RPMI7951 (cell line): Measurements from ENCODE around the gene DDX41. TPM values are rescaled to one million over a fixed set of nuclear protein-coding genes. Genes with fewer than 3 reads are reported as not detected.

Source experiments
- DNase-seq: peaks from one replicate; pipeline ENCODE4 v3.0.0-alpha.2; 2012; ENCODE audit warnings: low read depth
- total RNA-seq: library from RNA; depleted of rRNA; stranded (reverse); fragments of >200 nt; shearing (Covaris generic); gene quantifications from 2 replicates; pipeline ENCODE4 v1.2.3, GENCODE V29; 2014; rRNA removed

The DDX41 gene
- total RNA-seq, 1 experiment from 2014 or later: 87.6 TPM

DNA sequence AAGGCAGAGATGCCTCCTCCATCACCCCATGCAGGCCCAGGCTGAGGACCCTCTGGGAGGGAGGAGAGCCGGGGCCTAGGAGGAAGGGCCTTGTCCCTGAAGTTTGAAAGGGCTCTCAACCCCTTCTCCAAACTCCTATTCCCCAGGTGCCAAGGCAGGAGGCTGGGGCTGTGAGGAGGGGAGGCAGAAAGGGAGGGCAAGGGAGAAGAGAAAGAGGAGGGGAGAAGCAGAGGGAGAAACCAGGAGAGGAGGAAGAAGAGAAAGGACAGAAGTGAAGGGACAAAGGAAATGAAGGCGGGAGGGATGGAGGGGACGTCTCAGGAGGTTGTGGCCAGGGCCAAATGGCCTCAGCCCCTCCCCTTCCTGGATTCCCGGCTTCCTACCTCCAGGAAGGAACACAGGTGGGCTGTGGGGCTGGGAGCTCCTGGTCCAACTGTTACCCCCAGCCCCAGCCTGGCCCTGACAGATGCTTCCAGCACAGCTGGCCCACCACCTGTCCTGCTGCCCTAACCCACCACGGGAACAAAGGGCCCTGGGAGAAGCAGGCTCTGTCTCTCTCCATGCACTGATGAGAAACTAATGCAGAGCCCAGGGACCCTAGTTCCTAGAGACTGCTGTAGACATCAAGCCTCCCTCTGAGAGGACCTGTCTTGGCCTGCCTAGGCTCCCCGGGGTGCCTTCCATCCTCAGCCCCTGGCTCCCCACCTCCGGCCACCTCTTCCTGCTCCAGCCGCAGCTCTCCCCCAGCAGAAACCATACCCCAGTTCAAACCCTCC, 46.8 kb downstream of the DDX41 start:
- no peak for DNase-seq

DNA sequence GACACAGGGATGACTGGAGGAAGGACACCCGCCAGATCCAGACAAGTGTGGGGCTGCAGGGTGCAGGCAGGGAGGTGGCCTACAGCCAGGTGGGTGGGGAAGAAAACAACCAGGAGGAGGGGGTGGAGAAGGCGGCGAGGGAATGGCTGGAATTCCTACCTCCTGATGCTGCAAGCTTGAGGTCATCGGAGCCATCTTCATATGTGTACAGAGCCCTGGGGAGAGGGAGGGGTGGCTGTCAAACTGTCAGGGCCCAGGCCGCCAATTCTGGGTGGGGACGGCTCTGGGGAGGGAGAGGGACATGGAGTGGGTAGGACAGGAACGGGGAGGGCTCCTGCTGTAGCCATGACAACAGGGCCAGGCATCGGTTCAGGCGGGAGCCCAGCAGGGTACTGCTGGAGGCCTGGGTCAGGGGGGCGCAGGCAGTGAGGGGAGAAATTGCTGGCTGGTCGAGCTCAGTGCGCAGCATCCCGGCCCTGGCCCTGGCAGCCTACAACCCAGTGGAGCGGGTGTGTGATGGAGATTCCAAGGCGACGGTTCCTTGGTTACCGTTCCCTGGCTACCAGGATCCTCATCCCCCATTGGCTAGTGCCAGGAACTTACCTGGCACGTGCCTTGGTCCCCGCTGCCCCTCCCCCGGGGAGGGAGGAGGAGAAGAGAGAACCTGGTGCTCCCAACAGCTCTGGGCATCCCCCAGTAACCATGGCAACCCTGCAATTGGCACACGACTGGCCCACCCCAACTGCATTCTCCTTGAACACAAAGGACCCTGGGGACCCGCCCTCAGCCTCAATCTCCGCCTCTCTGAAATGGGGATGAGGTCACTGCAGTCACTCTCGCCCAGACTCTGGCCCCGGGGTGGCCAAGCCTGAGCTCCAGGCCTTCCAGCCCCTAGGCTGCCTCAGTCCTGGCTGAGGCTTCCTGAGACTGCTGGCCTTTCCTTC, 47.8 kb downstream of the DDX41 start:
- DNase-seq: no peak

DNA sequence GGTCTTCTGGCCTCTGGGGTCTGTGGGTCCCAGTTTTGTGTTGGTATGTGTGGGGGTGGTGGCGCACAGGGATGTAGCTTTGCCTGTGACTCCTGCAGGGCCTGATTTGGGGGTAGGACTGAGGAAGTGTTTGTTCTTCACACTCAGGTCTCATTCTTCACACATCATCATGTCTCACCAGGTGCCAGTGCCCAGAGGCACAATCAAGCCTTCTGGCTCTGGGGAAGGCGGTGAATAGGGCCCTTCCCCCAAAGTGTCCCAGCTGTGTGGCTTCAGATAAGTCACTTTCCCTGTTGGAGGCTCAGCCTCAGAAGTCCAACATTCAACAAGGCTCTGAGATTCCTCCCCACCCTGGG, 48.5 kb downstream of the DDX41 start:
- no peak for DNase-seq

DNA sequence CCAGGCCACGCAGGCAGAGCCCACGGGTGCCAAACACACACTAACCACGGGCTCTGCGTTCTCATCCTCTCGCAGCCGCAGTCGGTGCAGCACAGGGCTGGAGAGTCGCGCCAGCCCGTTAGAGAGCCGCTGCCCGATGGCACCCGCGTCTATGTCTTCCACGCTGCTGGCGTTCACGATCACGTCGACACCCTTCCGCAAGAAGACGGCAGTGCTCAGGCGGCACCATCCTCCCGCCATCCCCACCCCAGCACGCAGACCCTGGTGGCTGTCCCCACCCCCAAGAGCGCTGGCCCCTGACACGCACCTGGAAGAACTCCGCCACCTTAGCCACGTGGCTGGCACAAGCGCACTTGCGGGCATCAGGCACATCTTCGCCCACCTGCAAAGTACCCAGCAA, 49.3 kb downstream of the DDX41 start:
- no peak for DNase-seq

DNA sequence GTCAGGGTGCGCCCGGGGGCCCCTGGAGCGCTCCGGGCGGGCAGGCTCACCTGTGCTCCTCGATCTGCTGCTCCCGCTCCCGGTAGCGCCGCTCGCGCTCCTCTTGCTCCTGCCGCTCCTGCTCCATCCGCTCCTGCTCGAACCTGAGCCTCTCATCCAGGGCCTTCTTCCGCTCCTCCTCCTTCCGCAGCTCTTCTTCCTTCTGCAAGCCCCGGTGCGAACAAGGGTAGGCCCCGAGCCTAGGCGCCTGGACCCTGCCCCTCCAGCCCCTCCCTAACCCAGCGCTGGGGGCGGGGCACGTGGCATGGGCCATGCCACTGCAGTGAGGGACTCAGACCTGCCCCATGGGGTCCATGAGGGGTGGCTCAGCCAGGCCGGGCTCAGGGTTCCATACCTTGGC, 49.9 kb downstream of the DDX41 start:
- no peak for DNase-seq

DNA sequence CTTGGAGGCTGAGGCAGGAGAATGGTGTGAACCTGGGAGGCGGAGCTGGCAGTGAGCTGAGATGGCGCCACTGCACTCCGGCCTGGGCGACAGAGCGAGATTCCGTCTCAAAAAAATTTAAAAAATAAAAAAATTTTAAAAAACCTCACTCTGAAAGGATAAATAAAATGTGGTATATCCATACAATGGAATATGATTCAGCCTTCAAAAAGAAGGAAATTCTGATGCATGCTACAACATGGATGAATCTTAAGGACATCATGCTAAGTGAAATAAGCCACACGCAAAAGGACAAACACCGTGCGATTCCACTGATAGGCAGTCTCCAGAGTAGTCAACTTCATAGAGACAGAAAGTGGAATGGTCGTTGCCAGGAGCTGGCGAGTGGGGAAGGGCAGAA, 51.7 kb downstream of the DDX41 start:
- no peak for DNase-seq

DNA sequence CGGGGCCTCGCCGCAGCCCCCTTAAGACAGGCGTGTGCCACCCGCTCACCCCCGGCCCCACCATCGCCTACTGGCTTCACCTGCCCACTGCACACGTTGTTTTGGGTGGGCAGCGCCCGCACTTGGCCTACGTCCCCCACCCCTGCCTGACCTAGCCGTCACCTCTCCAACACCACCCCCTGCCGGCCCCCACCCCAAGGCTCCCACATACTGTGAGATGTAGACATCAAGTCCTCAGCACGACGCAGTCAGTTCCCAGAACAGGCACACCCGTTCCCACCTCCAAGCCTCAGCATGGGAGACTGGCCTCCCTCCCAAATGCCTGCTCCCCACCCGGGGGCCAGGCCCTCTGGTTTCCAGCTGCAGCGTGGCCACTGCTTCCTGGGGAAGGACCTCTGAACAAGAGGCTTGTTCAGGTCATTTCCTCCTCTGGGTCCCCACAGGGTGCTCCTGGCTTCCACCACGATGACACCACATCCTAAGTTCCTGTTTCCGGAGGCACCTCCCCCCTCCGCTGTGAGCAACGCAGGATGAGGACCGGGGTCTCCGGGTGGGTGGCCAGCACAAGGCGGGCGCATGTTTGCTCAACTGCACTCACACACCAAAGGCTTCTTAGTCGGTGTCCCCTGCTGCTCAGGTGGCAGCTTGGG, 54.6 kb downstream of the DDX41 start:
- DNase-seq: no peak

Other genes starting within 250 kb of the DDX41 start
- gene RAB24, start 213.2 kb downstream of the DDX41 start, total RNA-seq: 10.3 and 15.1 TPM in 2 replicates
- gene PRELID1, start 213.2 kb downstream of the DDX41 start, total RNA-seq: 256 and 386 TPM in 2 replicates
- 50.6 and 72.9 TPM in 2 replicates for gene MXD3, start 205.1 kb downstream of the DDX41 start, total RNA-seq
- gene LMAN2, start 165.3 kb downstream of the DDX41 start, total RNA-seq: 273 and 306 TPM in 2 replicates
- 4.6 and 10.2 TPM in 2 replicates for gene RGS14, start 159.0 kb downstream of the DDX41 start, total RNA-seq
- not detected in 2 replicates for gene SLC34A1, start 132.5 kb downstream of the DDX41 start, total RNA-seq
- gene PFN3, start 116.3 kb downstream of the DDX41 start, total RNA-seq: not detected in 2 replicates
- 0.12 and 0.59 TPM in 2 replicates for gene F12, start 107.4 kb downstream of the DDX41 start, total RNA-seq
- 26.9 and 27.4 TPM in 2 replicates for gene GRK6, start 90.3 kb downstream of the DDX41 start, total RNA-seq
- 13.9 and 20.8 TPM in 2 replicates for gene PRR7, start 70.1 kb downstream of the DDX41 start, total RNA-seq
- 29.7 and 39.5 TPM in 2 replicates for gene DBN1, start 43.3 kb downstream of the DDX41 start, total RNA-seq
- 88.4 and 93.8 TPM in 2 replicates for gene PDLIM7, start 19.4 kb downstream of the DDX41 start, total RNA-seq
- gene DOK3, start 7.1 kb downstream of the DDX41 start, total RNA-seq: 0.49 TPM in 1 of 2 replicates, not detected in the other
- 11.6 and 11.8 TPM in 2 replicates for gene FAM193B, start 37.6 kb upstream of the DDX41 start, total RNA-seq
- 62.2 and 104 TPM in 2 replicates for gene TMED9, start 75.2 kb upstream of the DDX41 start, total RNA-seq
- gene B4GALT7, start 83.2 kb upstream of the DDX41 start, total RNA-seq: 12.6 and 17.7 TPM in 2 replicates